Psoas muscle (tissue), 8 donors: ENCODE data around the gene CPED1. TPM values are rescaled to one million over a fixed set of nuclear protein-coding genes. Genes with fewer than 3 reads are reported as not detected.
"Not testable (repeated sequence)": the region's sequence is repeated elsewhere in the genome, so short reads cannot be mapped to it uniquely, and the experiment has no call there.

Source experiments
- ATAC-seq, 4 donors: fragments of 200-7000 bp; cut with Tn5 transposase; one replicate each; pipeline ENCODE4 v1.9.1; 2020; ENCODE audit warnings: moderate library complexity in 3 of 4, mild to moderate bottlenecking in 2 of 4
- DNase-seq, 2 donors: peaks; one replicate each; pipeline ENCODE4 v3.0.0-alpha.2; 2020
- H3K27ac ChIP-seq: fragments of 200-600 bp; one replicate; pipeline ENCODE4 v1.8.0; 2022
- H3K27me3 ChIP-seq, 3 donors: fragments of 200-600 bp in 1 of 3; one replicate each; pipeline versions ENCODE4 v1.6.1 to v1.8.0; 2013 to 2022; ENCODE audit warnings: low read length in 2 of 3, mild to moderate bottlenecking in 2 of 3, moderate library complexity in 1 of 3; ENCODE audit not compliant: insufficient read depth in 3 of 3
- H3K36me3 ChIP-seq, 2 donors: fragments of 200-600 bp in 1 of 2; one replicate each; pipeline versions ENCODE4 v1.6.1 to v1.8.0; 2013 to 2022; ENCODE audit warnings: low read depth in 1 of 2, mild to moderate bottlenecking in 1 of 2, moderate library complexity in 1 of 2; ENCODE audit not compliant: insufficient read depth in 1 of 2
- H3K4me1 ChIP-seq: fragments of 200-600 bp; one replicate; pipeline ENCODE4 v1.8.0; 2022
- H3K4me3 ChIP-seq: fragments of 200-600 bp; one replicate; pipeline ENCODE4 v1.8.0; 2022; ENCODE audit warnings: mild to moderate bottlenecking
- H3K9me3 ChIP-seq: fragments of 200-600 bp; one replicate; pipeline ENCODE4 v1.8.0; 2022
- CTCF ChIP-seq: fragments of 200-600 bp; IDR thresholded peaks from one replicate; pipeline ENCODE4 v1.8.0; 2022; ENCODE audit warnings: antibody characterized with exemption
- WGBS, 3 donors: extraction: QIAGEN DNeasy Blood & Tissue Kit; methylation state at CpG; one replicate each; pipeline versions ENCODE4 v1.1.6 to v1.1.7; 2013; 5-methylcytosine and 5-hydroxymethylcytosine counted together
- intact Hi-C, 2 donors: fragments of 100-400 bp; cut with DNase I; formaldehyde crosslinking; loops; one replicate each; pipeline versions ENCODE4 v1.11.0 to v1.14.2; 2022
- polyA plus RNA-seq, 3 donors: library from polyadenylated mRNA; stranded (reverse); fragments of 200-250 nt; gene quantifications; one replicate each; pipeline ENCODE4 v1.2.3, GENCODE V29; 2013
- total RNA-seq, 4 donors: library from RNA; stranded (reverse); fragmentation: NEBNext Ultra II Directional in 2 of 4; extraction: Animal tissue kit (Norgen Biotek cat#: 25700) in 2 of 4; gene quantifications; one replicate each; pipeline versions ENCODE4 v1.2.1 to v1.2.4, GENCODE V29; 2021 to 2023
- donor health status: healthy with polysubstance abuse.
- donor health status: DM: no; HTN: no; CAD: no; lungs with moderate emphysema.
- donor health status: Bipolar disorder and iron deficiency.
- donor health status: healthy.
- donor health status: DM: yes; HTN: yes; CAD: no.
- donor health status: DM: no; HTN: no; CAD: no.
- donor health status: DM: no; HTN: no; CAD: no.
- donor health status: DM: yes; HTN: yes; CAD: no.

CPED1 gene
- total and polyA plus RNA-seq, 7 donors = 0.90 to 39.2 (median 12.0) TPM

DNA sequence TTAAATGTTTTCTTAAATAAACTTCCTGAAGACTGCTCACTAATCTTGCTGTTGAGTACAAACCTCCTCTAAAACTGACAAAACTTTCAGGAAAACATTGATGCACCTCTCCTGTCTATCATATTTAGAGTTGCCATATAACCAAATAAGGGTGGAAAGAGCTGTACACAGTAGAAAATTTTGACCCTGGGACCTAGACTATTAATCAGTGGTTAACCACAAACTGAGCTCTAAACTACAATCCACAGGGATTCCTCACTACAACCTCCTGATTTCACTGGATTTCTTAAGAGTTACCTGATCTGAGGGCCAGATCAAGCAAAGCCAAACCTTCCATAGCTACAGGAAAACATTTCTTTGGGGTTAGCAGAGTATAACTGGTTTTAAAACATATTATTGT is 300.4 kb downstream of the CPED1 start:
- ATAC-seq = no peak
- Histone ChIP-seq H3K27me3 (no peaks in the 10 kb centered on the region), H3K27ac (no peak overlapping the region), H3K4me1 (no peaks in the 10 kb centered on the region), H3K36me3 (peaks cover 2 to 20% of the 10 kb centered on the region in 2 donors), H3K9me3 (peaks cover 6% of the 10 kb centered on the region), H3K4me3 (no peak overlapping the region)
- TF ChIP-seq CTCF = no peak
- intact Hi-C loops = no loop called here
- DNase-seq = no peak

GRCh38 chr7:121289930-121290329 is 301.4 kb downstream of the CPED1 start:
- intact Hi-C loops, H3K4me1 ChIP-seq, H3K4me3 ChIP-seq, H3K27me3 ChIP-seq, H3K9me3 ChIP-seq, DNase-seq, H3K27ac ChIP-seq, ATAC-seq: not testable (repeated sequence)
- H3K36me3 ChIP-seq = peaks cover 0 to 22% of the 10 kb centered on the region in 2 donors
- WGBS, 3 donors = 93 to 95% (median 95%) methylated on average over 5 of the region's 5 CpGs

GRCh38 chr7:121294448-121294992 is 306.0 kb downstream of the CPED1 start:
- ATAC-seq = no peak

GRCh38 chr7:121297843-121298242 is 309.3 kb downstream of the CPED1 start:
- intact Hi-C loops = no loop called here
- Histone ChIP-seq H3K4me1 (no peaks in the 10 kb centered on the region), H3K9me3 (no peaks in the 10 kb centered on the region), H3K4me3 (no peak overlapping the region), H3K27me3 (no peaks in the 10 kb centered on the region), H3K36me3 (peaks cover 0 to 25% of the 10 kb centered on the region in 2 donors), H3K27ac (no peak overlapping the region)
- no peak for DNase-seq
- WGBS, 3 donors = 82 to 89% (median 88%) methylated on average over 2 of the region's 2 CpGs
- ATAC-seq = no peak
- TF ChIP-seq CTCF = no peak

More at GRCh38 chr7:121294448-121294992, 306.0 kb downstream of the CPED1 start:
- TF ChIP-seq CTCF = no peak
- H3K27me3 ChIP-seq = no peaks in the 10 kb centered on the region
- no peak overlapping the region for H3K4me3 ChIP-seq
- peaks cover 0 to 32% of the 10 kb centered on the region in 2 donors for H3K36me3 ChIP-seq
- 83 to 90% (median 88%) methylated on average over 2 of the region's 2 CpGs for WGBS, 3 donors
- H3K4me1 ChIP-seq = no peaks in the 10 kb centered on the region
- DNase-seq = no peak
- no peak overlapping the region for H3K27ac ChIP-seq
- peaks cover 6% of the 10 kb centered on the region for H3K9me3 ChIP-seq
- intact Hi-C loops = no loop called here

- no peak for DNase-seq
- Histone ChIP-seq H3K4me3 (no peak overlapping the region), H3K9me3 (no peaks in the 10 kb centered on the region), H3K27me3 (no peaks in the 10 kb centered on the region), H3K36me3 (peaks cover 0 to 17% of the 10 kb centered on the region in 2 donors), H3K27ac (no peak overlapping the region), H3K4me1 (no peaks in the 10 kb centered on the region)
- intact Hi-C loops = no loop called here
- TF ChIP-seq CTCF = no peak
- 74 to 95% (median 85%) methylated on average over 2 of the region's 2 CpGs for WGBS, 3 donors
- ATAC-seq = no peak
Measured at GRCh38 chr7:121298831-121299239, 310.3 kb downstream of the CPED1 start.
